GM21529 (cell line): Measurements from ENCODE around the gene EML6.
"Not testable (repeated sequence)": the region's sequence is repeated elsewhere in the genome, so short reads cannot be mapped to it uniquely, and the experiment has no call there.

ENCODE experiments used
- ATAC-seq: cut with Tn5 transposase; IDR thresholded peaks from one replicate; pipeline ENCODE4 v1.9.1; 2021; ENCODE audit not compliant: unreplicated experiment

Gene EML6

GRCh38 chr2:54723131-54723995 is at the start of gene EML6:
Gene EML6, plus strand, starts transcription at chr2:54723662. Its CDS starts 1,400 bp downstream, at chr2:54725062.
- ATAC-seq, result peak; percentile 98

- no peak for ATAC-seq
Observed at GRCh38 chr2:54675281-54675680, 48.2 kb upstream of the EML6 start.

GRCh38 chr2:54675738-54676137 is 47.7 kb upstream of the EML6 start:
- ATAC-seq, result no peak

GRCh38 chr2:54676656-54677055 is 46.8 kb upstream of the EML6 start:
- ATAC-seq, result no peak

- no peak for ATAC-seq
Observed at GRCh38 chr2:54677476-54678265, 45.8 kb upstream of the EML6 start.

- ATAC-seq, result no peak
Observed at GRCh38 chr2:54678719-54679118, 44.7 kb upstream of the EML6 start.

- peak; percentile 79 for ATAC-seq
Observed at GRCh38 chr2:54680397-54681041, 42.9 kb upstream of the EML6 start.

GRCh38 chr2:54681416-54681815 is 42.0 kb upstream of the EML6 start:
- ATAC-seq, result no peak

- ATAC-seq, result no peak
Observed at GRCh38 chr2:54683596-54683995, 39.9 kb upstream of the EML6 start.

- ATAC-seq, result no peak
Observed at GRCh38 chr2:54685263-54685775, 38.1 kb upstream of the EML6 start.

GRCh38 chr2:54687595-54688152 is 35.8 kb upstream of the EML6 start:
- ATAC-seq, result no peak

- ATAC-seq, result no peak
Observed at GRCh38 chr2:54691445-54692135, 31.9 kb upstream of the EML6 start.

GRCh38 chr2:54692556-54692955 is 30.9 kb upstream of the EML6 start:
- ATAC-seq, result no peak

- ATAC-seq, result no peak
Observed at GRCh38 chr2:54695378-54695777, 28.1 kb upstream of the EML6 start.

- no peak for ATAC-seq
Observed at GRCh38 chr2:54697934-54698333, 25.5 kb upstream of the EML6 start.

GRCh38 chr2:54698926-54699325 is 24.5 kb upstream of the EML6 start:
- not testable (repeated sequence) for ATAC-seq

- no peak for ATAC-seq
Observed at GRCh38 chr2:54699665-54700064, 23.8 kb upstream of the EML6 start.

GRCh38 chr2:54701029-54701428 is 22.4 kb upstream of the EML6 start:
- no peak for ATAC-seq

GRCh38 chr2:54704238-54704637 is 19.2 kb upstream of the EML6 start:
- ATAC-seq, result no peak
